ENCODE results near the gene STX11.

GRCh38 chr6:144129469-144129868 is 20.8 kb upstream of the STX11 start:
- TF ChIP-seq CTCF (IDR thresholded peaks at IDR 0.05) (no peak), SIN3A (IDR thresholded peaks at IDR 0.05; ENCODE audit: borderline replicate concordance, insufficient read depth, low read depth, low read length) (no peak), POLR2AphosphoS5 (IDR thresholded peaks at IDR 0.05; ENCODE audit: low read depth, low read length) (no peak), REST (IDR thresholded peaks at IDR 0.05; ENCODE audit: insufficient read depth in 1 of 2, low read depth in 2 of 2, low read length in 1 of 2) (no peak), TCF7L2 (IDR thresholded peaks at IDR 0.05; ENCODE audit: low read depth, low read length) (no peak)

Data from Panc1 (cell line).